Measurements from ENCODE around the gene PTPRN2.
"Not testable (repeated sequence)": the region's sequence is repeated elsewhere in the genome, so short reads cannot be mapped to it uniquely, and the experiment has no call there.

GRCh38 chr7:157895098-157895497, 692.5 kb downstream of the PTPRN2 start:
- not testable (repeated sequence) for TF ChIP-seq CTCF, EP300 (IDR thresholded peaks at IDR 0.05)
